Mesendoderm (in vitro differentiated cells): Measurements from ENCODE around the gene ARID1B.
"Not testable (repeated sequence)": the region's sequence is repeated elsewhere in the genome, so short reads cannot be mapped to it uniquely, and the experiment has no call there.

ENCODE experiments used
- DNase-seq: peaks from one replicate; pipeline ENCODE4 v3.0.0; 2013
- H2AK5ac ChIP-seq: 2 replicates; pipeline ENCODE4 v1.6.1; 2013; ENCODE audit warnings: low read length, inconsistent platforms
- H2BK120ac ChIP-seq: 2 replicates; pipeline ENCODE4 v1.6.1; 2013; ENCODE audit warnings: low read depth, mild to moderate bottlenecking, low read length, moderate library complexity, mixed read lengths
- H2BK15ac ChIP-seq: replicated peaks from 2 replicates; pipeline ENCODE4 v1.6.1; 2013; ENCODE audit warnings: low read depth, mild to moderate bottlenecking, moderate library complexity
- H2BK5ac ChIP-seq: 2 replicates; pipeline ENCODE4 v1.6.1; 2013; ENCODE audit warnings: low read length, inconsistent platforms
- H3K18ac ChIP-seq: 2 replicates; pipeline ENCODE4 v1.6.1; 2013; ENCODE audit warnings: mild to moderate bottlenecking, low read length, mixed read lengths
- H3K23ac ChIP-seq: one replicate; pipeline ENCODE4 v1.6.1; 2013; ENCODE audit warnings: low read length
- H3K27ac ChIP-seq: 2 replicates; pipeline ENCODE4 v1.5.1; 2013; ENCODE audit warnings: low read depth, mild to moderate bottlenecking, inconsistent platforms, low read length, moderate library complexity
- H3K27me3 ChIP-seq: 2 replicates; pipeline ENCODE4 v1.6.1; 2013; ENCODE audit warnings: low read length, control low read depth, mild to moderate bottlenecking, inconsistent platforms; ENCODE audit not compliant: insufficient read depth, poor library complexity
- H3K36me3 ChIP-seq: 2 replicates; pipeline ENCODE4 v1.6.1; 2013; ENCODE audit warnings: low read length, inconsistent platforms; ENCODE audit not compliant: control insufficient read depth, insufficient read depth
- H3K4ac ChIP-seq: one replicate; pipeline ENCODE4 v1.6.1; 2013; ENCODE audit warnings: low read depth, mild to moderate bottlenecking, low read length, moderate library complexity
- H3K4me1 ChIP-seq: 2 replicates; pipeline ENCODE4 v1.6.1; 2013; ENCODE audit warnings: low read depth, low read length, inconsistent platforms; ENCODE audit not compliant: control insufficient read depth
- H3K4me2 ChIP-seq: 2 replicates; pipeline ENCODE4 v1.6.1; 2013; ENCODE audit warnings: low read length
- H3K4me3 ChIP-seq: 2 replicates; pipeline ENCODE4 v1.5.1; 2013; ENCODE audit warnings: mild to moderate bottlenecking, low read length
- H3K56ac ChIP-seq: one replicate; pipeline ENCODE4 v1.6.1; 2013; ENCODE audit warnings: low read length
- H3K79me1 ChIP-seq: 2 replicates; pipeline ENCODE4 v1.6.1; 2013; ENCODE audit warnings: low read length, inconsistent platforms
- H3K79me2 ChIP-seq: 2 replicates; pipeline ENCODE4 v1.6.1; 2013; ENCODE audit warnings: mild to moderate bottlenecking, low read length; ENCODE audit not compliant: control insufficient read depth, insufficient read depth
- H3K9ac ChIP-seq: 2 replicates; pipeline ENCODE4 v1.6.1; 2013; ENCODE audit warnings: low read length, inconsistent platforms
- H4K5ac ChIP-seq: one replicate; pipeline ENCODE4 v1.6.1; 2013; ENCODE audit warnings: low read length
- H4K8ac ChIP-seq: one replicate; pipeline ENCODE4 v1.6.1; 2013; ENCODE audit warnings: low read depth, mild to moderate bottlenecking, control low read depth, low read length, moderate library complexity
- WGBS: extraction: QIAGEN DNeasy Blood & Tissue Kit; methylation state at CpG from one replicate; pipeline ENCODE4 v1.1.7; 2013; ENCODE audit warnings: low lambda C conversion rate, missing lambda C conversion rate; ENCODE audit not compliant: insufficient coverage; ENCODE audit errors: extremely low coverage; 5-methylcytosine and 5-hydroxymethylcytosine counted together

The ARID1B gene

GRCh38 chr6:157038610-157039009 lies 261.4 kb downstream of the ARID1B start:
- no peak for DNase-seq
- Histone ChIP-seq H4K5ac (no peak overlapping the region), H3K4ac (no peak overlapping the region), H3K9ac (no peak overlapping the region), H4K8ac (peak overlapping the region; percentile 39), H3K79me2 (peaks cover 1% of the 10 kb centered on the region), H3K23ac (no peak overlapping the region), H3K36me3 (no peaks in the 10 kb centered on the region), H2BK15ac (no peak overlapping the region), H3K27ac (no peak overlapping the region), H3K18ac (no peak overlapping the region), H3K4me1 (no peaks in the 10 kb centered on the region), H2AK5ac (no peak overlapping the region), H3K4me2 (no peak overlapping the region), H3K27me3 (no peaks in the 10 kb centered on the region), H2BK5ac (no peak overlapping the region), H2BK120ac (no peak overlapping the region), H3K56ac (no peak overlapping the region), H3K4me3 (no peak overlapping the region), H3K79me1 (peaks cover 1% of the 10 kb centered on the region)
- no CpG with 5 or more reads among the region's 7 CpGs for WGBS

DNA sequence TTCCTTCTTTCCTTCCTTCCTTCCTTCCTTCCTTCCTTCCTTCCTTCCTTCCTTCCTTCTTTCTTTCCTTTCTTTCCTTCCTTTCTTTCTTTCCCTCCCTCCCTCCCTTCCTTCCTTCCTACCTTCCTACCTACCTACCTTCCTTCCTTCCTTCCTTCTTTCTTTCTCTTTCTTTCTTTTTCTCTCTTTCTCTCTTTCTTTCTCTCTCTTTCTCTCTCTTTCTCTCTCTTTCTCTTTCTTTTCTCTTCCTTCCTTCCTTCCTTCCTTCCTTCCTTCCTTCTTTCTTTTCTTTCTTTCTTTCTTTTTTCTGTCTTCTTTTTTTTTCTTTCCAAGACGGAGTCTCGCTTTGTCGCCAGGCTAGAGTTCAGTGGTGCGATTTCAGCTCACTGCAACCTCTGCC lies 262.5 kb downstream of the ARID1B start:
- not testable (repeated sequence) for H3K56ac ChIP-seq, H2BK5ac ChIP-seq, H3K4me3 ChIP-seq, H3K36me3 ChIP-seq, H3K4me1 ChIP-seq, DNase-seq, H2BK120ac ChIP-seq, H3K27ac ChIP-seq, H3K23ac ChIP-seq, H3K4ac ChIP-seq, H3K18ac ChIP-seq, H3K27me3 ChIP-seq, H2AK5ac ChIP-seq, H4K8ac ChIP-seq, H3K9ac ChIP-seq, H3K79me1 ChIP-seq, H2BK15ac ChIP-seq, H4K5ac ChIP-seq, H3K4me2 ChIP-seq, H3K79me2 ChIP-seq
- no CpG with 5 or more reads among the region's 4 CpGs for WGBS

GRCh38 chr6:157040191-157040590 lies 263.0 kb downstream of the ARID1B start:
- no peaks in the 10 kb centered on the region for H3K27me3 ChIP-seq
- no CpG with 5 or more reads among the region's 7 CpGs for WGBS
- no peak overlapping the region for H3K4me3 ChIP-seq
- H3K4ac ChIP-seq: no peak overlapping the region
- H2BK120ac ChIP-seq: no peak overlapping the region
- H3K23ac ChIP-seq: no peak overlapping the region
- H3K79me1 ChIP-seq: no peaks in the 10 kb centered on the region
- H3K56ac ChIP-seq: no peak overlapping the region
- no peaks in the 10 kb centered on the region for H3K79me2 ChIP-seq
- no peak overlapping the region for H3K27ac ChIP-seq
- no peak for DNase-seq
- no peak overlapping the region for H2AK5ac ChIP-seq
- no peak overlapping the region for H3K9ac ChIP-seq
- no peak overlapping the region for H4K8ac ChIP-seq
- H3K4me1 ChIP-seq: no peaks in the 10 kb centered on the region
- no peaks in the 10 kb centered on the region for H3K36me3 ChIP-seq
- no peak overlapping the region for H3K4me2 ChIP-seq
- H3K18ac ChIP-seq: no peak overlapping the region
- H2BK5ac ChIP-seq: no peak overlapping the region
- no peak overlapping the region for H4K5ac ChIP-seq
- no peak overlapping the region for H2BK15ac ChIP-seq

DNA sequence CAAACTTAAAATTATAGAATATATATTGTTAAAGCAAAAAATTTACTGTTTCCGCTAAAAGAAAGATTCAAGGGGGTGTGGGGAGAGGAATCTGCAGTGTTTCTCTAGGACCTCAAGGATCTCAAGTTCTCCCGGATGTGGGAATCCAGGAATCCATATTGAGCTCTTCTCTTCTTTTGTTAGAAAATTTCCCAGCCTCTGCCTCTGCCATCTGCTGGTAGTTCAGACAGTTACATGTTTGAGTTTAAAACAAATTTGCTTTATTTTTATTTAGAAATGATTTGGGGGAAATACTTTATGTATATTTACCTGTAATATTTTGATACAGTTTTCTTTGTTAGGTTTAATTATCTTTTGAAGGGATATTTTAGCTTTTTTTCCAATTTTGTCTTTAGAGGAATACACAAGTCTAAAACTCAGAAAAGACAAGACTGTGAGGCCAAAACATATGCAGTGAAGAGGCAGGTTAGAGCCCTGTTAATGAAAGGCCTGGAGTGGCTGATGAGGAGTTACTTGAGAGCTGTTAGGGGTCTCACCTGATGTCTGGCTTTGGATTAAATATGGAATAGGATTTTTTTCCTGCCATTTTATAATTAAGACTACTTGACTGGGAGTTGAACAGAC lies 268.8 kb downstream of the ARID1B start:
- no peak overlapping the region for H3K4me2 ChIP-seq
- H3K27me3 ChIP-seq: no peaks in the 10 kb centered on the region
- no peak overlapping the region for H2BK15ac ChIP-seq
- H3K36me3 ChIP-seq: no peaks in the 10 kb centered on the region
- H2BK5ac ChIP-seq: no peak overlapping the region
- peaks cover 8% of the 10 kb centered on the region for H3K79me1 ChIP-seq
- no peak overlapping the region for H3K4me3 ChIP-seq
- H3K9ac ChIP-seq: no peak overlapping the region
- H4K5ac ChIP-seq: no peak overlapping the region
- no peak overlapping the region for H3K23ac ChIP-seq
- WGBS: no CpG with 5 or more reads among the region's 2 CpGs
- H4K8ac ChIP-seq: no peak overlapping the region
- H2AK5ac ChIP-seq: no peak overlapping the region
- no peak overlapping the region for H3K18ac ChIP-seq
- DNase-seq: peak; percentile 82
- no peak overlapping the region for H3K4ac ChIP-seq
- no peak overlapping the region for H3K56ac ChIP-seq
- peaks cover 2% of the 10 kb centered on the region for H3K4me1 ChIP-seq
- no peak overlapping the region for H3K27ac ChIP-seq
- H3K79me2 ChIP-seq: peaks cover 7% of the 10 kb centered on the region
- no peak overlapping the region for H2BK120ac ChIP-seq

GRCh38 chr6:157046776-157047175 lies 269.6 kb downstream of the ARID1B start:
- Histone ChIP-seq H2AK5ac (no peak overlapping the region), H3K79me2 (peaks cover 7% of the 10 kb centered on the region), H3K27ac (no peak overlapping the region), H3K56ac (no peak overlapping the region), H4K8ac (no peak overlapping the region), H3K4me3 (no peak overlapping the region), H3K18ac (no peak overlapping the region), H3K4ac (no peak overlapping the region), H3K79me1 (peaks cover 8% of the 10 kb centered on the region), H2BK5ac (no peak overlapping the region), H3K9ac (no peak overlapping the region), H3K23ac (no peak overlapping the region), H3K36me3 (no peaks in the 10 kb centered on the region), H4K5ac (no peak overlapping the region), H3K4me1 (peaks cover 2% of the 10 kb centered on the region), H2BK120ac (no peak overlapping the region), H2BK15ac (no peak overlapping the region), H3K4me2 (no peak overlapping the region), H3K27me3 (no peaks in the 10 kb centered on the region)
- no CpG with 5 or more reads among the region's 1 CpG for WGBS
- no peak for DNase-seq

- peaks cover 8% of the 10 kb centered on the region for H3K79me1 ChIP-seq
- peaks cover 2% of the 10 kb centered on the region for H3K4me1 ChIP-seq
- H3K36me3 ChIP-seq: no peaks in the 10 kb centered on the region
- H2AK5ac ChIP-seq: no peak overlapping the region
- H3K23ac ChIP-seq: no peak overlapping the region
- H3K18ac ChIP-seq: no peak overlapping the region
- H4K5ac ChIP-seq: no peak overlapping the region
- no peak overlapping the region for H3K56ac ChIP-seq
- no peak overlapping the region for H3K4ac ChIP-seq
- no peak overlapping the region for H3K27ac ChIP-seq
- H3K4me2 ChIP-seq: no peak overlapping the region
- H4K8ac ChIP-seq: no peak overlapping the region
- no peaks in the 10 kb centered on the region for H3K27me3 ChIP-seq
- no peak overlapping the region for H2BK120ac ChIP-seq
- DNase-seq: no peak
- H3K9ac ChIP-seq: no peak overlapping the region
- peaks cover 7% of the 10 kb centered on the region for H3K79me2 ChIP-seq
- H2BK15ac ChIP-seq: no peak overlapping the region
- H2BK5ac ChIP-seq: no peak overlapping the region
- no CpG with 5 or more reads among the region's 4 CpGs for WGBS
- no peak overlapping the region for H3K4me3 ChIP-seq
These were observed 270.1 kb downstream of the ARID1B start for GRCh38 chr6:157047328-157047727.
